Panc1 (cell line): Measurements from ENCODE around the gene CDSN. TPM values are rescaled to one million over a fixed set of nuclear protein-coding genes. Genes with fewer than 3 reads are reported as not detected.
A peak's percentile ranks its signal among the peaks of the same experiment; 100 is the strongest.

Source experiments
- ATAC-seq: fragments of 200-7000 bp; cut with Tn5 transposase; 2 replicates; pipeline ENCODE4 v1.9.1; 2020; ENCODE audit warnings: mild to moderate bottlenecking, moderate library complexity
- BruUV-seq: library from RNA; stranded (reverse); fragments of 400-500 nt; replicated peaks from 2 replicates; lab custom pipeline; 2021; lab: Mats Ljungman, UMichigan
- CTCF ChIA-PET: fragments of 300-600 bp; sonication (Branson Sonifier 250); formaldehyde crosslinking; loops from one replicate; lab custom pipeline; 2022; ENCODE audit warnings: antibody characterized with exemption; lab: Charles Lee
- POLR2A ChIA-PET: fragments of 300-600 bp; sonication (Branson Sonifier 250); formaldehyde crosslinking; loops from one replicate; lab custom pipeline; 2022; ENCODE audit warnings: antibody characterized with exemption; lab: Charles Lee
- DNase-seq: peaks from one replicate; pipeline ENCODE4 v3.0.0-alpha.2; 2010; ENCODE audit warnings: low read depth, low spot score
- H3K27ac ChIP-seq: 2 replicates; pipeline ENCODE4 v1.5.1; 2011; ENCODE audit warnings: mild to moderate bottlenecking, low read length, inconsistent platforms
- H3K27me3 ChIP-seq: fragments of 200-500 bp; sonication (Bioruptor generic); 2 replicates; pipeline ENCODE4 v1.6.0; 2014; ENCODE audit warnings: low read length, inconsistent platforms; ENCODE audit not compliant: control insufficient read depth, insufficient read depth
- H3K36me3 ChIP-seq: fragments of 200-500 bp; sonication (Bioruptor generic); 2 replicates; pipeline ENCODE4 v1.5.1; 2014; ENCODE audit warnings: inconsistent platforms, mild to moderate bottlenecking, low read length, moderate library complexity; ENCODE audit not compliant: control insufficient read depth, insufficient read depth
- H3K4me1 ChIP-seq: 2 replicates; pipeline ENCODE4 v1.5.1; 2011; ENCODE audit warnings: inconsistent platforms, mild to moderate bottlenecking, low read length, moderate library complexity; ENCODE audit not compliant: control insufficient read depth, insufficient read depth
- H3K4me3 ChIP-seq, 2 experiments: 2 replicates each; pipeline ENCODE4 v1.5.1; 2011 to 2012; ENCODE audit warnings: low read depth in 2 of 2, low read length in 2 of 2, mild to moderate bottlenecking in 2 of 2, inconsistent platforms in 1 of 2, moderate library complexity in 1 of 2
- H3K9me3 ChIP-seq: fragments of 200-500 bp; sonication (Bioruptor generic); 2 replicates; pipeline ENCODE4 v1.5.1; 2014; ENCODE audit warnings: low read depth, mild to moderate bottlenecking, inconsistent platforms, low read length, moderate library complexity; ENCODE audit not compliant: control insufficient read depth, insufficient read depth
- POLR2AphosphoS5 ChIP-seq: IDR thresholded peaks from 2 replicates; pipeline ENCODE4 v1.6.1; 2012; ENCODE audit warnings: mild to moderate bottlenecking, low read depth, low read length, moderate library complexity
- SIN3A ChIP-seq: IDR thresholded peaks from 2 replicates; pipeline ENCODE4 v1.6.1; 2012; ENCODE audit warnings: low read depth, mild to moderate bottlenecking, low read length, moderate library complexity, borderline replicate concordance; ENCODE audit not compliant: insufficient read depth
- in situ Hi-C: cut with HindIII; loops from 2 replicates; pipeline ENCODE4 v1.10.0; 2016; ENCODE audit warnings: low sequenced_read_pairs, low pct_unique_long_range_greater_than_20kb
- intact Hi-C: fragments of 100-400 bp; cut with micrococcal nuclease; formaldehyde crosslinking; loops from one replicate; pipeline ENCODE4 v1.10.0; 2022; ENCODE audit not compliant: unreplicated experiment
- total RNA-seq: library from RNA; stranded (reverse); gene quantifications from one replicate; pipeline ENCODE4 v1.2.1, GENCODE V29; 2021; ENCODE audit not compliant: unreplicated experiment
- TF ChIP-seq, protein P1 (sequence below): fragments of 450-650 bp; IDR thresholded peaks from 2 replicates; pipeline ENCODE4 v1.5.1; 2017; ENCODE audit warnings: mild to moderate bottlenecking
- TF ChIP-seq, protein P2 (sequence below), 2 experiments: IDR thresholded peaks; 2 replicates each; pipeline ENCODE4 v1.6.1; 2011 to 2012; ENCODE audit warnings: low read depth in 2 of 2, control low read depth in 1 of 2, low read length in 1 of 2, mild to moderate bottlenecking in 1 of 2, moderate library complexity in 1 of 2; ENCODE audit not compliant: insufficient read depth in 1 of 2

Gene CDSN
- total RNA-seq, 1 experiment from 2014 or later, result not detected

DNA sequence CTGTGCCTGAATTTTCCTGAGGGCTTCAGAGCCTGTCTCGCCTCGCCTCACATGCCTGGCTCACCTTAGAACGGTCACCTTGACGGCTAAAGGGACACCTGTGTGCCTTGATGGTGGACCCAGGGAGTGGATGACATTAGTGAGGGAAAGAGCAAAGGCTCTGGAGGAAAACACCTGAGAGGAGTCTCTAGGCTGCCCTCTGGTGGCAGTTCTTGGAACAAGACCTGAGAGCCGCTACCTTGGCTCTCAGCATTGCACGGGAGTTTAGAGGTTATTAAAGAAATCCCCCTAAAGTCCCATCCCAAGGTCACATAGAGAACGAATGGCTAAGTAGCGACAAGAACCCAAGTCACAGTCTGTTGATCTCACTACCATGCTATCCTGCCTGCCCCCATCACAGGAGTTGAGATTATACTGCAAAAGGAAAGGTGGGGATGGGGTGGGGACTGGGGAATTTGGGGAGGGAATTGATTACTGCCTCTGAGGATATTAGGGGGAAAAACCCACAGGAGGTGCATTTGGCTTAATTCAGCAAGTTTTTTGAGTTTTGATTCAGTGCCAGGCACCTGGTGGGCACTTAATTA lies 7.9 kb upstream of the CDSN start:
- in situ Hi-C loops, result no loop called here
- H3K4me3 ChIP-seq, result no peak overlapping the region
- H3K27me3 ChIP-seq, result peaks cover 2% of the 10 kb centered on the region; the same call in 1 of the 2 replicates
- no TSS peak for BruUV-seq
- TF ChIP-seq, protein P1, sequence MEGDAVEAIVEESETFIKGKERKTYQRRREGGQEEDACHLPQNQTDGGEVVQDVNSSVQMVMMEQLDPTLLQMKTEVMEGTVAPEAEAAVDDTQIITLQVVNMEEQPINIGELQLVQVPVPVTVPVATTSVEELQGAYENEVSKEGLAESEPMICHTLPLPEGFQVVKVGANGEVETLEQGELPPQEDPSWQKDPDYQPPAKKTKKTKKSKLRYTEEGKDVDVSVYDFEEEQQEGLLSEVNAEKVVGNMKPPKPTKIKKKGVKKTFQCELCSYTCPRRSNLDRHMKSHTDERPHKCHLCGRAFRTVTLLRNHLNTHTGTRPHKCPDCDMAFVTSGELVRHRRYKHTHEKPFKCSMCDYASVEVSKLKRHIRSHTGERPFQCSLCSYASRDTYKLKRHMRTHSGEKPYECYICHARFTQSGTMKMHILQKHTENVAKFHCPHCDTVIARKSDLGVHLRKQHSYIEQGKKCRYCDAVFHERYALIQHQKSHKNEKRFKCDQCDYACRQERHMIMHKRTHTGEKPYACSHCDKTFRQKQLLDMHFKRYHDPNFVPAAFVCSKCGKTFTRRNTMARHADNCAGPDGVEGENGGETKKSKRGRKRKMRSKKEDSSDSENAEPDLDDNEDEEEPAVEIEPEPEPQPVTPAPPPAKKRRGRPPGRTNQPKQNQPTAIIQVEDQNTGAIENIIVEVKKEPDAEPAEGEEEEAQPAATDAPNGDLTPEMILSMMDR, result peak; percentile 95
- TF ChIP-seq SIN3A, result no peak
- H3K36me3 ChIP-seq, result no peaks in the 10 kb centered on the region
- H3K4me1 ChIP-seq, result peaks cover 9% of the 10 kb centered on the region
- DNase-seq, result no peak
- no peaks in the 10 kb centered on the region for H3K9me3 ChIP-seq
- POLR2A ChIA-PET, result no interaction called here
- intact Hi-C loops, result no loop called here
- H3K27ac ChIP-seq, result no peak overlapping the region
- peak; percentile 65; the same call in 1 of the 2 replicates for ATAC-seq
- CTCF ChIA-PET, result interaction anchor here (0.8 to 0.9 kb wide), 2 partner anchors 11 to 64 kb away, joined by 4 to 5 read pairs; no protein-coding TSS in a partner anchor

DNA sequence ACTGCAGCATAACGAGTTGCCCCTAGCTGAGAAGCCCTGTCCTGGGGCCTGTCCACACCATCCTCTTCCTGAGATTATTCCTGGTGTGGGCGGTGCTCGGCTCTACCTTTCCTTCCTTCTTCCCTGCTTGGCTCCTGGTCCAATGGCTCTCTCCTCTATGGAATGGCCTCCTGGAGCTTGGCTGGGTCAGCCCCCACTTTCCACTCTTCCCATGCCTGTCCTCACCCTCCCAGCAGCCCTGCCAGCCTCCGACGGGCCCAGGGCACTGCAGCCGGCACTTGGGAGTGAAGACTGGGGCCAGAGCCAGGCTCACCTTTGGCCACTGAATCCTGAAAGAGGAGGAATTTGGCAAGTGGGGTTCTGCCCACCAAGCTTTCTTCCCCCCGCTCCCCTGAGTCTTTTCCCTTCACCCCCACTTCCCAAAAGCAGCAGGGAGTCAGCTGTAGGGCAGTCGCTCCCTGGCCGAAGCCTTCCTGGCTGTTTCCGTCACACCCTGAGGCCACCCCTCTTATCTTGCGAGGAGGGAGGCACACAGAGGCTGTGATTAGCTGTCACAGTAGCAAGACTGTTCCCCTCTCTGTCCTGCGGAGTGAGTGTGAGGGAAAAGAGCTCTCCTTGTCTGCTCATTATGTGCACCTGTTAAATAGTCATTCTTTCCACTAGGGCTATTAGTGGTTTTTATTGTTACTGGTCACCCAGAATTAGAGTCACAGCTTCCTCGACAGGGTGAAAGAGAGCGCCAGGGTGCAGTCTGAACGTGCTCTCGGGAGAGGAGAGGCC lies 6.3 kb upstream of the CDSN start:
- ChIA-PET CTCF (interaction anchor here (0.6 kb wide), 1 partner anchor 659 kb away, joined by 3 read pairs; no protein-coding TSS in a partner anchor), POLR2A (no interaction called here)
- peaks cover 20% of the 10 kb centered on the region for H3K4me1 ChIP-seq
- no peaks in the 10 kb centered on the region for H3K36me3 ChIP-seq
- ATAC-seq, result no peak
- H3K27ac ChIP-seq, result no peak overlapping the region
- TF ChIP-seq POLR2AphosphoS5 (no peak), SIN3A (no peak)
- TF ChIP-seq, protein P1, result no peak
- TF ChIP-seq, protein P2, sequence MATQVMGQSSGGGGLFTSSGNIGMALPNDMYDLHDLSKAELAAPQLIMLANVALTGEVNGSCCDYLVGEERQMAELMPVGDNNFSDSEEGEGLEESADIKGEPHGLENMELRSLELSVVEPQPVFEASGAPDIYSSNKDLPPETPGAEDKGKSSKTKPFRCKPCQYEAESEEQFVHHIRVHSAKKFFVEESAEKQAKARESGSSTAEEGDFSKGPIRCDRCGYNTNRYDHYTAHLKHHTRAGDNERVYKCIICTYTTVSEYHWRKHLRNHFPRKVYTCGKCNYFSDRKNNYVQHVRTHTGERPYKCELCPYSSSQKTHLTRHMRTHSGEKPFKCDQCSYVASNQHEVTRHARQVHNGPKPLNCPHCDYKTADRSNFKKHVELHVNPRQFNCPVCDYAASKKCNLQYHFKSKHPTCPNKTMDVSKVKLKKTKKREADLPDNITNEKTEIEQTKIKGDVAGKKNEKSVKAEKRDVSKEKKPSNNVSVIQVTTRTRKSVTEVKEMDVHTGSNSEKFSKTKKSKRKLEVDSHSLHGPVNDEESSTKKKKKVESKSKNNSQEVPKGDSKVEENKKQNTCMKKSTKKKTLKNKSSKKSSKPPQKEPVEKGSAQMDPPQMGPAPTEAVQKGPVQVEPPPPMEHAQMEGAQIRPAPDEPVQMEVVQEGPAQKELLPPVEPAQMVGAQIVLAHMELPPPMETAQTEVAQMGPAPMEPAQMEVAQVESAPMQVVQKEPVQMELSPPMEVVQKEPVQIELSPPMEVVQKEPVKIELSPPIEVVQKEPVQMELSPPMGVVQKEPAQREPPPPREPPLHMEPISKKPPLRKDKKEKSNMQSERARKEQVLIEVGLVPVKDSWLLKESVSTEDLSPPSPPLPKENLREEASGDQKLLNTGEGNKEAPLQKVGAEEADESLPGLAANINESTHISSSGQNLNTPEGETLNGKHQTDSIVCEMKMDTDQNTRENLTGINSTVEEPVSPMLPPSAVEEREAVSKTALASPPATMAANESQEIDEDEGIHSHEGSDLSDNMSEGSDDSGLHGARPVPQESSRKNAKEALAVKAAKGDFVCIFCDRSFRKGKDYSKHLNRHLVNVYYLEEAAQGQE (IDR thresholded peaks at IDR 0.05; ENCODE audit: insufficient read depth in 1 of 2, low read depth in 2 of 2, low read length in 1 of 2), result no peak
- BruUV-seq, result no TSS peak
- intact Hi-C loops, result no loop called here
- peaks cover 2% of the 10 kb centered on the region; the same call in 1 of the 2 replicates for H3K27me3 ChIP-seq
- in situ Hi-C loops, result no loop called here
- H3K4me3 ChIP-seq, result no peak overlapping the region
- H3K9me3 ChIP-seq, result no peaks in the 10 kb centered on the region
- no peak for DNase-seq
